ENCODE results near the gene PLCXD3.

DNA sequence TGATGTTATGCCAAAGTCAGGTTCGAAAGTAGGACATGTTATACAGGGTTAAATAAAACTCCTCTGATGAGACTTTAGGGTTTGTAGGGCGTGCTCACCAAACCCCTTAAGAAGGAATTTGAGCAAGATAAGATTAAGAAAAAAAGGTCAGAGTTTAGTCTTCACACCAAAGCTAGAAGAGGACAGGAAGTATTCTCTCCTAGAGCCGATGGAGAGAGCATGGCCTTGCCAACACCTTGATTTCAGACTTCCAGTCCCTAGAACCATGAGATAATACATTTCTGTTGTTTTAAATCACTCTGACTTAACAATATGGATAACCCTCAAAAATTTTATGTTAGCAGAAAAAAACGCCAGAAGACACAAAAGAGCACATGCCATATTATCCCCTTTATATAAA is 16.3 kb upstream of the PLCXD3 start:
- TF ChIP-seq POLR2A (IDR thresholded peaks at IDR 0.05), result no peak
- TF ChIP-seq, protein P1, sequence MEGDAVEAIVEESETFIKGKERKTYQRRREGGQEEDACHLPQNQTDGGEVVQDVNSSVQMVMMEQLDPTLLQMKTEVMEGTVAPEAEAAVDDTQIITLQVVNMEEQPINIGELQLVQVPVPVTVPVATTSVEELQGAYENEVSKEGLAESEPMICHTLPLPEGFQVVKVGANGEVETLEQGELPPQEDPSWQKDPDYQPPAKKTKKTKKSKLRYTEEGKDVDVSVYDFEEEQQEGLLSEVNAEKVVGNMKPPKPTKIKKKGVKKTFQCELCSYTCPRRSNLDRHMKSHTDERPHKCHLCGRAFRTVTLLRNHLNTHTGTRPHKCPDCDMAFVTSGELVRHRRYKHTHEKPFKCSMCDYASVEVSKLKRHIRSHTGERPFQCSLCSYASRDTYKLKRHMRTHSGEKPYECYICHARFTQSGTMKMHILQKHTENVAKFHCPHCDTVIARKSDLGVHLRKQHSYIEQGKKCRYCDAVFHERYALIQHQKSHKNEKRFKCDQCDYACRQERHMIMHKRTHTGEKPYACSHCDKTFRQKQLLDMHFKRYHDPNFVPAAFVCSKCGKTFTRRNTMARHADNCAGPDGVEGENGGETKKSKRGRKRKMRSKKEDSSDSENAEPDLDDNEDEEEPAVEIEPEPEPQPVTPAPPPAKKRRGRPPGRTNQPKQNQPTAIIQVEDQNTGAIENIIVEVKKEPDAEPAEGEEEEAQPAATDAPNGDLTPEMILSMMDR (IDR thresholded peaks at IDR 0.05), result no peak
